ENCODE results near the gene KDM2A. TPM values are rescaled to one million over a fixed set of nuclear protein-coding genes. Genes with fewer than 3 reads are reported as not detected.

The KDM2A gene
- total RNA-seq, 1 donor: 65.9 TPM

DNA sequence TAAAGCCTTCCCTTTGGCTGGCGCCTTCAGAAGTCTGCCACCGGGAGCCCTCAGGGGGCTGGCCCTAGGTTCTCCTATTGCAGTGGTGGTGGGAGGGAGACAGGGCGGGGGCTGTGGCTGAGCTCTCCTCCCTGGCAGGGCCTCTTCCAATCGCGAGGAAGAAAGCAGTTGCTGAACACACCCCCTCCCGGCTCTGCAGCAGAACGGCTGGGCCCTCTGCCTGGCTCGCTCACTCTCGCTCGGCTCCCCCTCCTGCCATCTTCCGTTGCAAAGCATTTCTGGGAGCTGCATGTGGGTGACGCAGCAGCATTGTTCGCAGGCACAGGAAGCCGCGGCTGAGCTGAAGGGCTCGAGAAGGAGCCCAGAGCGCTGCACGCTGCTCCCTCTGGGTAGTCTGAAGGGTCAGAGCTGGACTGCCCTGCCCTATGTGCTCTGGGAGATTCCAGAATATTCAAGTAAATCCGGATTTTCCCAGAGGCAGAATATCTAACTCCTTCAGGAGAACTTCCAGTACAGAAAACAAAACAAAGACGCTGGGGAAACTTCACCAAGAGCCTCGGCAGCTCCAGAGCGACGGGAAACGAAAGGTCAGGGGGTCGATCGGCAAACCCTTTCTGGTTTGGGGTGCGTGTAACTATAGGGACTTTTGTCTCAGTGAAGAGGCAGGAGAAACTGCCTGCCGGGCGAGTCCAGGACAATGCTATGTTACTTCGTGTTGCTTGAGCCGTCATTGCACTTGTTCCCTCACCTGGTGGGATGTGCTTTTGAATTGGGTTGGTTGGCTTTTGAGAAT lies 120.9 kb downstream of the KDM2A start:
- Histone ChIP-seq H3K79me2 (ENCODE audit: insufficient read depth, low read length) (peaks cover 56% of the 10 kb centered on the region), H3K27ac (ENCODE audit: low read depth, low read length) (peak overlapping the region; percentile 93), H4K20me1 (ENCODE audit: insufficient read depth, low read length) (peaks cover 40% of the 10 kb centered on the region), H3K4me2 (ENCODE audit: insufficient read depth, low read length) (peak overlapping the region; percentile 99), H3K36me3 (ENCODE audit: insufficient read depth, low read length) (peaks cover 23% of the 10 kb centered on the region), H3K27me3 (ENCODE audit: insufficient read depth, low read length) (no peaks in the 10 kb centered on the region), H3K4me3 (ENCODE audit: insufficient read depth, low read length) (peak overlapping the region; percentile 89), H3K4me1 (ENCODE audit: insufficient read depth, low read length) (peaks cover 31% of the 10 kb centered on the region), H2AFZ (ENCODE audit: low read length) (no peak overlapping the region), H3K9me3 (ENCODE audit: low read depth, low read length) (no peaks in the 10 kb centered on the region)
- TF ChIP-seq, protein P1, sequence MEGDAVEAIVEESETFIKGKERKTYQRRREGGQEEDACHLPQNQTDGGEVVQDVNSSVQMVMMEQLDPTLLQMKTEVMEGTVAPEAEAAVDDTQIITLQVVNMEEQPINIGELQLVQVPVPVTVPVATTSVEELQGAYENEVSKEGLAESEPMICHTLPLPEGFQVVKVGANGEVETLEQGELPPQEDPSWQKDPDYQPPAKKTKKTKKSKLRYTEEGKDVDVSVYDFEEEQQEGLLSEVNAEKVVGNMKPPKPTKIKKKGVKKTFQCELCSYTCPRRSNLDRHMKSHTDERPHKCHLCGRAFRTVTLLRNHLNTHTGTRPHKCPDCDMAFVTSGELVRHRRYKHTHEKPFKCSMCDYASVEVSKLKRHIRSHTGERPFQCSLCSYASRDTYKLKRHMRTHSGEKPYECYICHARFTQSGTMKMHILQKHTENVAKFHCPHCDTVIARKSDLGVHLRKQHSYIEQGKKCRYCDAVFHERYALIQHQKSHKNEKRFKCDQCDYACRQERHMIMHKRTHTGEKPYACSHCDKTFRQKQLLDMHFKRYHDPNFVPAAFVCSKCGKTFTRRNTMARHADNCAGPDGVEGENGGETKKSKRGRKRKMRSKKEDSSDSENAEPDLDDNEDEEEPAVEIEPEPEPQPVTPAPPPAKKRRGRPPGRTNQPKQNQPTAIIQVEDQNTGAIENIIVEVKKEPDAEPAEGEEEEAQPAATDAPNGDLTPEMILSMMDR (IDR thresholded peaks at IDR 0.05; ENCODE audit: extremely low read depth, low read depth, low read length): no peak
- peak; percentile 93 for DNase-seq (ENCODE audit: insufficient read length, low spot score, missing footprints)

- peaks cover 59% of the 10 kb centered on the region for H3K79me2 ChIP-seq (ENCODE audit: insufficient read depth, low read length)
- DNase-seq (ENCODE audit: insufficient read length, low spot score, missing footprints): peak; percentile 88
- H3K27me3 ChIP-seq (ENCODE audit: insufficient read depth, low read length): no peaks in the 10 kb centered on the region
- peaks cover 31% of the 10 kb centered on the region for H3K36me3 ChIP-seq (ENCODE audit: insufficient read depth, low read length)
- peaks cover 31% of the 10 kb centered on the region for H3K4me1 ChIP-seq (ENCODE audit: insufficient read depth, low read length)
- H3K9me3 ChIP-seq (ENCODE audit: low read depth, low read length): no peaks in the 10 kb centered on the region
- H3K27ac ChIP-seq (ENCODE audit: low read depth, low read length): peak overlapping the region; percentile 93
- H3K4me2 ChIP-seq (ENCODE audit: insufficient read depth, low read length): peak overlapping the region; percentile 99
- peaks cover 40% of the 10 kb centered on the region for H4K20me1 ChIP-seq (ENCODE audit: insufficient read depth, low read length)
- TF ChIP-seq, protein P1 (IDR thresholded peaks at IDR 0.05; ENCODE audit: extremely low read depth, low read depth, low read length): no peak
- H3K4me3 ChIP-seq (ENCODE audit: insufficient read depth, low read length): peak overlapping the region; percentile 89
- H2AFZ ChIP-seq (ENCODE audit: low read length): no peak overlapping the region
Observed at GRCh38 chr11:67240576-67241389, 121.7 kb downstream of the KDM2A start.

DNA sequence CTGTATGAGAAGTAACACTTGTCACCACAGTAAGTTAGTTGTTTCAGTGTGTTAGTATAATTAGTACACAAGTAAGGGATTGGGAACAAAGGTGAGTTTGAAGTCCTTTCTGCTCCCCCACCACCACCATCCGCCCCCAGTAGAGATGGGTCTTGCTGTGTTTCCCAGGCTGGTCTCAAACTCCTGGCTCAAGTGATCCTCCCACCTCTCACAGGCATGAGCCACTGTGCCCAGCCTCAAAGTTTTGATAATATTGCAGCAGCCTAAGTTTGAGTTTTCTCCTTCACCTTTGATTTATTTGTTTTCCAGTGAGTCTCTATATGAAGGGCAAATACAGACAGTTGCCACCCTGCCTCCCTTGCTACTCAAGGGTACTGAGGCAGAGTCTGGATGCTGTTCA lies 123.5 kb downstream of the KDM2A start:
- H3K4me3 ChIP-seq (ENCODE audit: insufficient read depth, low read length): peak overlapping the region; percentile 47
- H2AFZ ChIP-seq (ENCODE audit: low read length): no peak overlapping the region
- peaks cover 45% of the 10 kb centered on the region for H3K36me3 ChIP-seq (ENCODE audit: insufficient read depth, low read length)

More for the DNA sequence above, 123.5 kb downstream of the KDM2A start:
- H3K4me1 ChIP-seq (ENCODE audit: insufficient read depth, low read length): peaks cover 32% of the 10 kb centered on the region
- peaks cover 59% of the 10 kb centered on the region for H3K79me2 ChIP-seq (ENCODE audit: insufficient read depth, low read length)
- TF ChIP-seq, protein P1 (IDR thresholded peaks at IDR 0.05; ENCODE audit: extremely low read depth, low read depth, low read length): no peak
- peak overlapping the region; percentile 99 for H3K4me2 ChIP-seq (ENCODE audit: insufficient read depth, low read length)
- no peaks in the 10 kb centered on the region for H3K27me3 ChIP-seq (ENCODE audit: insufficient read depth, low read length)
- DNase-seq (ENCODE audit: insufficient read length, low spot score, missing footprints): no peak
- no peaks in the 10 kb centered on the region for H3K9me3 ChIP-seq (ENCODE audit: low read depth, low read length)
- H3K27ac ChIP-seq (ENCODE audit: low read depth, low read length): peak overlapping the region; percentile 93
- H4K20me1 ChIP-seq (ENCODE audit: insufficient read depth, low read length): peaks cover 46% of the 10 kb centered on the region

All from osteoblast (primary cell).